HEK293 (cell line): ENCODE data around the gene SRC.

Source experiments
- CTCF ChIA-PET: fragments of 350-600 bp; formaldehyde crosslinking; extraction: SDS; loops from one replicate; lab custom pipeline; 2021; ENCODE audit warnings: antibody characterized with exemption; lab: Yijun Ruan, JAX
- POLR2A ChIA-PET: fragments of 300-600 bp; formaldehyde crosslinking; extraction: SDS; loops from one replicate; lab custom pipeline; 2020; ENCODE audit warnings: antibody characterized with exemption, inconsistent platforms; lab: Yijun Ruan, JAX
- H3K27ac ChIP-seq: fragments of 200-500 bp; sonication (Bioruptor generic); 2 replicates; pipeline ENCODE4 v1.5.1; 2014; ENCODE audit warnings: low read depth, low read length, control low read depth, inconsistent platforms; ENCODE audit errors: extremely low read depth
- H3K36me3 ChIP-seq, 2 experiments: fragments of 200-500 bp in 1 of 2; sonication (Bioruptor generic) in 1 of 2; 1 replicate in 1 of 2; 2 replicates in 1 of 2; pipeline ENCODE4 v1.5.1; 2014 to 2017; ENCODE audit warnings: inconsistent platforms in 2 of 2, low read length in 2 of 2; ENCODE audit not compliant: control insufficient read depth in 2 of 2, insufficient read depth in 1 of 2
- H3K4me1 ChIP-seq: fragments of 200-500 bp; sonication (Bioruptor generic); 2 replicates; pipeline ENCODE4 v1.5.1; 2014; ENCODE audit warnings: mild to moderate bottlenecking, low read length, inconsistent platforms; ENCODE audit not compliant: control insufficient read depth, insufficient read depth
- H3K4me3 ChIP-seq: 2 replicates; pipeline ENCODE4 v1.5.1; 2011; ENCODE audit warnings: low read depth, mild to moderate bottlenecking, control low read depth, low read length, moderate library complexity
- H3K9me3 ChIP-seq: fragments of 200-500 bp; sonication (Bioruptor generic); 2 replicates; pipeline ENCODE4 v1.5.1; 2014; ENCODE audit warnings: low read depth, low read length, inconsistent platforms; ENCODE audit not compliant: control insufficient read depth, insufficient read depth
- BCL11A ChIP-seq: fragments of 450-650 bp; formaldehyde crosslinking; IDR thresholded peaks from 2 replicates; pipeline ENCODE4 v1.5.1; 2016; ENCODE audit warnings: low read depth, missing biosample characterization, missing genetic modification characterization
- GLIS2 ChIP-seq: fragments of 450-650 bp; formaldehyde crosslinking; IDR thresholded peaks from 2 replicates; pipeline ENCODE4 v1.5.1; 2016; ENCODE audit warnings: missing biosample characterization, missing genetic modification characterization
- KLF10 ChIP-seq: fragments of 450-650 bp; IDR thresholded peaks from 2 replicates; pipeline ENCODE4 v1.5.1; 2018; ENCODE audit warnings: missing biosample characterization, mild to moderate bottlenecking, missing genetic modification characterization
- KLF9 ChIP-seq: fragments of 450-650 bp; formaldehyde crosslinking; IDR thresholded peaks from 2 replicates; pipeline ENCODE4 v1.5.1; 2016; ENCODE audit warnings: missing biosample characterization, missing genetic modification characterization, low read depth
- PBX3 ChIP-seq: sonication (generic); formaldehyde crosslinking; IDR thresholded peaks from 2 replicates; pipeline ENCODE4 v1.8.1; 2022; ENCODE audit warnings: mild to moderate bottlenecking, moderate library complexity, missing genetic modification reagents
- PRDM10 ChIP-seq: fragments of 450-650 bp; formaldehyde crosslinking; IDR thresholded peaks from 2 replicates; pipeline ENCODE4 v1.5.1; 2016; ENCODE audit warnings: missing biosample characterization, missing genetic modification characterization
- ZBTB8A ChIP-seq: fragments of 450-650 bp; formaldehyde crosslinking; IDR thresholded peaks from 2 replicates; pipeline ENCODE4 v1.5.1; 2016; ENCODE audit warnings: missing biosample characterization, missing genetic modification characterization
- ZFP3 ChIP-seq: fragments of 450-650 bp; formaldehyde crosslinking; IDR thresholded peaks from 2 replicates; pipeline ENCODE4 v1.5.1; 2016; ENCODE audit warnings: low read depth, missing biosample characterization, missing genetic modification characterization
- ZIC2 ChIP-seq: fragments of 450-650 bp; formaldehyde crosslinking; IDR thresholded peaks from 2 replicates; pipeline ENCODE4 v1.5.1; 2016; ENCODE audit warnings: missing biosample characterization, missing genetic modification characterization
- ZNF202 ChIP-seq: fragments of 450-650 bp; formaldehyde crosslinking; IDR thresholded peaks from 2 replicates; pipeline ENCODE4 v1.5.1; 2016; ENCODE audit warnings: missing biosample characterization, missing genetic modification characterization, borderline replicate concordance
- ZNF223 ChIP-seq: fragments of 450-650 bp; formaldehyde crosslinking; IDR thresholded peaks from 2 replicates; pipeline ENCODE4 v1.5.1; 2016; ENCODE audit warnings: missing biosample characterization, missing genetic modification characterization
- ZNF292 ChIP-seq: fragments of 450-650 bp; formaldehyde crosslinking; IDR thresholded peaks from 2 replicates; pipeline ENCODE4 v1.5.1; 2016; ENCODE audit warnings: low read depth, missing biosample characterization, missing genetic modification characterization, borderline replicate concordance
- ZNF404 ChIP-seq: fragments of 450-650 bp; formaldehyde crosslinking; IDR thresholded peaks from 2 replicates; pipeline ENCODE4 v1.5.1; 2017; ENCODE audit warnings: missing biosample characterization, missing genetic modification characterization
- ZNF501 ChIP-seq: fragments of 450-650 bp; formaldehyde crosslinking; IDR thresholded peaks from 2 replicates; pipeline ENCODE4 v1.5.1; 2016; ENCODE audit warnings: missing biosample characterization, missing genetic modification characterization
- ZNF518A ChIP-seq: fragments of 450-650 bp; formaldehyde crosslinking; conservative IDR thresholded peaks from 2 replicates; pipeline ENCODE4 v1.5.1; 2016; ENCODE audit warnings: low read depth, missing biosample characterization, missing genetic modification characterization
- ZNF530 ChIP-seq: fragments of 450-650 bp; formaldehyde crosslinking; IDR thresholded peaks from 2 replicates; pipeline ENCODE4 v1.5.1; 2016; ENCODE audit warnings: low read depth, missing biosample characterization, missing genetic modification characterization
- ZNF791 ChIP-seq: fragments of 450-650 bp; formaldehyde crosslinking; IDR thresholded peaks from 2 replicates; pipeline ENCODE4 v1.5.1; 2016; ENCODE audit warnings: missing biosample characterization, missing genetic modification characterization
- ZNF837 ChIP-seq: fragments of 450-650 bp; formaldehyde crosslinking; IDR thresholded peaks from 2 replicates; pipeline ENCODE4 v1.5.1; 2016; ENCODE audit warnings: missing biosample characterization, missing genetic modification characterization
- ZSCAN16 ChIP-seq: fragments of 450-650 bp; formaldehyde crosslinking; IDR thresholded peaks from 2 replicates; pipeline ENCODE4 v1.5.1; 2016; ENCODE audit warnings: missing biosample characterization, missing genetic modification characterization

The SRC gene

GRCh38 chr20:37377346-37378081, 31.6 kb downstream of the SRC start:
- no peaks in the 10 kb centered on the region for H3K9me3 ChIP-seq
- ChIA-PET CTCF (interaction anchor here (0.6 to 1.2 kb wide), 4 partner anchors 8 to 1022 kb away, joined by 3 to 4 read pairs (median 3); no protein-coding TSS in a partner anchor), POLR2A (no interaction called here)
- H3K4me1 ChIP-seq, result no peaks in the 10 kb centered on the region
- H3K36me3 ChIP-seq, result peaks cover 0 to 45% of the 10 kb centered on the region in 2 experiments; a peak in 2 of 3 replicates
- H3K4me3 ChIP-seq, result no peak overlapping the region
- no peak overlapping the region; the same call in 1 of the 2 replicates for H3K27ac ChIP-seq
- TF ChIP-seq PBX3 (CRISPR knock-in tag) (no peak), ZIC2 (0 out of 2 replicates have a peak, but pooled peaks have one; percentile 8), ZNF223 (no peak), ZSCAN16 (tag by site-specific recombination) (no peak)
- TF ChIP-seq, all 188 proteins: peak for 1

GRCh38 chr20:37378420-37378784, 32.5 kb downstream of the SRC start:
- Histone ChIP-seq H3K36me3 (peaks cover 0 to 47% of the 10 kb centered on the region in 2 experiments; a peak in 2 of 3 replicates), H3K27ac (no peak overlapping the region), H3K4me1 (no peaks in the 10 kb centered on the region)
- POLR2A ChIA-PET, result interaction anchor here (0.6 kb wide), 1 partner anchor 13 kb away, joined by 5 read pairs; no protein-coding TSS in a partner anchor
- TF ChIP-seq ZNF518A (tag by site-specific recombination) (no peak), ZBTB8A (tag by site-specific recombination) (no peak), BCL11A (tag by site-specific recombination) (no peak), KLF9 (tag by site-specific recombination) (no peak), ZFP3 (tag by site-specific recombination) (no peak), PRDM10 (tag by site-specific recombination) (no peak), ZNF837 (tag by site-specific recombination) (no peak), ZNF791 (tag by site-specific recombination) (no peak), KLF10 (no peak), GLIS2 (tag by site-specific recombination) (no peak), ZNF530 (no peak), ZNF501 (tag by site-specific recombination) (no peak), ZNF202 (tag by site-specific recombination) (no peak), ZNF292 (tag by site-specific recombination) (no peak), ZNF404 (tag by site-specific recombination) (no peak)
- TF ChIP-seq, all 188 proteins: peak for 0
- Histone ChIP-seq H3K9me3 (no peaks in the 10 kb centered on the region), H3K4me3 (no peak overlapping the region)
- CTCF ChIA-PET, result interaction anchor here (0.7 kb wide), 1 partner anchor 183 kb away, joined by 3 read pairs; no protein-coding TSS in a partner anchor
